Neutrophil (primary cell): ENCODE results near the gene YPEL2.

Experiments used
- H3K27ac ChIP-seq: fragments of 200-600 bp; sonication (generic); 2 replicates; pipeline ENCODE4 v1.5.1; 2016; ENCODE audit warnings: mild to moderate bottlenecking, moderate library complexity
- H3K27me3 ChIP-seq: fragments of 200-600 bp; sonication (generic); 2 replicates; pipeline ENCODE4 v1.6.0; 2016; ENCODE audit warnings: mild to moderate bottlenecking
- H3K36me3 ChIP-seq: fragments of 200-600 bp; sonication (generic); 2 replicates; pipeline ENCODE4 v1.5.1; 2017
- H3K4me1 ChIP-seq, 2 experiments: fragments of 200-600 bp in 1 of 2; sonication (generic) in 1 of 2; 1 replicate in 1 of 2; 2 replicates in 1 of 2; pipeline versions ENCODE4 v1.5.1 to v1.6.1; 2013 to 2016; ENCODE audit warnings: low read depth in 1 of 2, low read length in 1 of 2, mild to moderate bottlenecking in 1 of 2, moderate library complexity in 1 of 2; ENCODE audit not compliant: control insufficient read depth in 1 of 2, insufficient read depth in 1 of 2
- H3K4me3 ChIP-seq, 2 experiments: fragments of 200-600 bp in 1 of 2; sonication (generic) in 1 of 2; 1 replicate in 1 of 2; 2 replicates in 1 of 2; pipeline ENCODE4 v1.5.1; 2013 to 2016; ENCODE audit warnings: low read depth in 1 of 2, low read length in 1 of 2, mild to moderate bottlenecking in 1 of 2, moderate library complexity in 1 of 2
- H3K9me3 ChIP-seq: fragments of 200-600 bp; sonication (generic); 2 replicates; pipeline ENCODE4 v1.5.1; 2016
- CTCF ChIP-seq: fragments of 200-600 bp; sonication (generic); IDR thresholded peaks from 2 replicates; pipeline ENCODE4 v1.5.1; 2016; ENCODE audit warnings: antibody characterized with exemption

Gene YPEL2

GRCh38 chr17:59440757-59441463, 109.5 kb downstream of the YPEL2 start:
- Histone ChIP-seq H3K9me3 (no peaks in the 10 kb centered on the region), H3K36me3 (no peaks in the 10 kb centered on the region), H3K4me1 (peaks cover 3 to 15% of the 10 kb centered on the region in 2 experiments), H3K4me3 (no peak overlapping the region), H3K27me3 (peaks cover 3% of the 10 kb centered on the region), H3K27ac (no peak overlapping the region)
- TF ChIP-seq CTCF, result peak; percentile 73

- peaks cover 3 to 15% of the 10 kb centered on the region in 2 experiments for H3K4me1 ChIP-seq
- TF ChIP-seq CTCF, result no peak
- no peak overlapping the region for H3K27ac ChIP-seq
- H3K9me3 ChIP-seq, result no peaks in the 10 kb centered on the region
- no peaks in the 10 kb centered on the region for H3K27me3 ChIP-seq
- H3K36me3 ChIP-seq, result no peaks in the 10 kb centered on the region
- no peak overlapping the region for H3K4me3 ChIP-seq
Measured at GRCh38 chr17:59441464-59442096, 110.1 kb downstream of the YPEL2 start.

GRCh38 chr17:59443106-59443505, 111.7 kb downstream of the YPEL2 start:
- Histone ChIP-seq H3K27me3 (no peaks in the 10 kb centered on the region), H3K9me3 (no peaks in the 10 kb centered on the region), H3K36me3 (no peaks in the 10 kb centered on the region), H3K27ac (no peak overlapping the region), H3K4me1 (peaks cover 3 to 5% of the 10 kb centered on the region in 2 experiments), H3K4me3 (no peak overlapping the region)
- TF ChIP-seq CTCF, result no peak
